Keratinocyte (primary cell): Measurements from ENCODE around the gene IGSF1.

Experiments used
- EZH2 ChIP-seq: IDR thresholded peaks from one replicate; pipeline ENCODE4 v1.6.1; 2012; ENCODE audit warnings: inconsistent platforms, mild to moderate bottlenecking, low read length, moderate library complexity
- TF ChIP-seq, protein P1 (sequence below), 3 experiments: IDR thresholded peaks in 1 of 3; conservative IDR thresholded peaks in 1 of 3; optimal IDR thresholded peaks in 1 of 3; 2 replicates in 2 of 3; 3 replicates in 1 of 3; pipeline versions ENCODE3 to v1.5.1; 2011; ENCODE audit warnings: low read length in 3 of 3, mild to moderate bottlenecking in 3 of 3, moderate library complexity in 2 of 3, control low read depth in 1 of 3, inconsistent platforms in 1 of 3; ENCODE audit not compliant: insufficient read depth in 2 of 3; ENCODE audit errors: extremely low read depth in 1 of 3

DNA sequence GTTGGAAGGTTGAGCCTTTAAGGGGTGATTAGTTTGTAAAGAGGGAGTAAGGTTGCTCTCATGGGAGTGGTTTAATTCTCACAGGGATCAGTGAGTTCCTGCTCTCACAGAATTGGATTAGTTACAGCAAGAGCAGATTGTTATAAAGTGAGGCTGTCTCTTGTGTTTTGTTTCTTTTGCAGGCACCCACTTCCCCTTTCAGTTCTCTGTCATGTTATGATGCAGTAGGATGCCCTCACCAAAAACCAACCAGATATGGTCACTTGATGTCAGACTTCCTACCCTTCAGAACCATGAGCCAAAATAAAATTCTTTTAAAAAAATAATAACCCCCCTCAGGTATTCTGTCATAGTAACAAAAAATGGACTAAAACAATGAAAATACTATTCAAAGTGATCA is 19.9 kb upstream of the IGSF1 start:
- TF ChIP-seq, protein P1, sequence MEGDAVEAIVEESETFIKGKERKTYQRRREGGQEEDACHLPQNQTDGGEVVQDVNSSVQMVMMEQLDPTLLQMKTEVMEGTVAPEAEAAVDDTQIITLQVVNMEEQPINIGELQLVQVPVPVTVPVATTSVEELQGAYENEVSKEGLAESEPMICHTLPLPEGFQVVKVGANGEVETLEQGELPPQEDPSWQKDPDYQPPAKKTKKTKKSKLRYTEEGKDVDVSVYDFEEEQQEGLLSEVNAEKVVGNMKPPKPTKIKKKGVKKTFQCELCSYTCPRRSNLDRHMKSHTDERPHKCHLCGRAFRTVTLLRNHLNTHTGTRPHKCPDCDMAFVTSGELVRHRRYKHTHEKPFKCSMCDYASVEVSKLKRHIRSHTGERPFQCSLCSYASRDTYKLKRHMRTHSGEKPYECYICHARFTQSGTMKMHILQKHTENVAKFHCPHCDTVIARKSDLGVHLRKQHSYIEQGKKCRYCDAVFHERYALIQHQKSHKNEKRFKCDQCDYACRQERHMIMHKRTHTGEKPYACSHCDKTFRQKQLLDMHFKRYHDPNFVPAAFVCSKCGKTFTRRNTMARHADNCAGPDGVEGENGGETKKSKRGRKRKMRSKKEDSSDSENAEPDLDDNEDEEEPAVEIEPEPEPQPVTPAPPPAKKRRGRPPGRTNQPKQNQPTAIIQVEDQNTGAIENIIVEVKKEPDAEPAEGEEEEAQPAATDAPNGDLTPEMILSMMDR (optimal IDR thresholded peaks at IDR 0.05 in 1 of 3, IDR thresholded peaks at IDR 0.05 in 1 of 3, conservative IDR thresholded peaks at IDR 0.05 in 1 of 3; ENCODE audit: extremely low read depth in 1 of 3, insufficient read depth in 2 of 3, low read length in 3 of 3) = no peak
- TF ChIP-seq EZH2 = no peak
